Transverse colon (tissue), 4 donors: ENCODE results near the gene ZMYND19. TPM values are rescaled to one million over a fixed set of nuclear protein-coding genes. Genes with fewer than 3 reads are reported as not detected.
"Not testable (repeated sequence)": the region's sequence is repeated elsewhere in the genome, so short reads cannot be mapped to it uniquely, and the experiment has no call there.

Experiments
- DNase-seq: peaks from one replicate; pipeline ENCODE4 v3.0.0-alpha.2; 2019
- H3K27ac ChIP-seq, 4 donors: fragments of 200-600 bp; sonication (generic); 2 replicates each; pipeline ENCODE4 v1.5.1; 2016 to 2018; ENCODE audit warnings: inconsistent platforms in 4 of 4
- H3K27me3 ChIP-seq: fragments of 200-600 bp; sonication (generic); 2 replicates; pipeline ENCODE4 v1.5.1; 2017; ENCODE audit warnings: inconsistent platforms
- H3K36me3 ChIP-seq, 4 donors: fragments of 200-600 bp; sonication (generic); 2 replicates each; pipeline ENCODE4 v1.5.1; 2017 to 2019; ENCODE audit warnings: inconsistent platforms in 4 of 4
- H3K4me1 ChIP-seq, 4 donors: fragments of 200-600 bp; sonication (generic); 2 replicates each; pipeline ENCODE4 v1.5.1; 2017 to 2020; ENCODE audit warnings: inconsistent platforms in 4 of 4
- H3K4me3 ChIP-seq, 4 donors: fragments of 200-600 bp; sonication (generic); 1 replicate in 1 of 4; 2 replicates in 3 of 4; pipeline versions ENCODE4 v1.5.1 to v1.6.1; 2017 to 2019; ENCODE audit warnings: inconsistent platforms in 4 of 4
- H3K9me3 ChIP-seq, 2 donors: fragments of 200-600 bp; sonication (generic); 2 replicates each; pipeline ENCODE4 v1.5.1; 2017 to 2019; ENCODE audit warnings: inconsistent platforms in 2 of 2
- EP300 ChIP-seq: sonication (generic); formaldehyde crosslinking; IDR thresholded peaks from one replicate; pipeline ENCODE4 v1.6.1; 2017; ENCODE audit warnings: antibody characterized with exemption, low read depth
- WGBS, 2 donors: methylation state at CpG; one replicate each; pipeline ENCODE4 v1.1.5; 2018; ENCODE audit warnings: low coverage in 1 of 2; 5-methylcytosine and 5-hydroxymethylcytosine counted together
- in situ Hi-C, 4 donors: fragments of 200-750 bp; cut with MboI; loops; one replicate each; pipeline versions ENCODE4 v1.15.0 to v1.15.1; 2017; ENCODE audit warnings: low sequenced_read_pairs in 3 of 4, low pct_ligation_motif_present in 1 of 4, low pct_unique_long_range_greater_than_20kb in 1 of 4
- intact Hi-C: fragments of 100-400 bp; cut with DNase I; formaldehyde crosslinking; loops from one replicate; pipeline ENCODE4 v1.15.1; 2023; ENCODE audit warnings: low total_unique reads
- small RNA-seq, 4 donors: library from RNA; depleted of rRNA; stranded (forward); fragments of <200 nt; gene quantifications; one replicate each; pipeline ENCODE3, GENCODE V24; 2016
- total RNA-seq, 4 donors: library from RNA; depleted of rRNA; stranded (reverse); fragments of >200 nt; gene quantifications; one replicate each; pipeline ENCODE4 v1.1.0, GENCODE V29; 2016
- TF ChIP-seq, protein P1 (sequence below), 5 experiments: fragments of 200-600 bp in 3 of 5; fragments of 450-650 bp in 2 of 5; sonication (generic) in 3 of 5; IDR thresholded peaks; 1 replicate in 2 of 5; 2 replicates in 3 of 5; pipeline ENCODE4 v1.5.1; 2016 to 2017; ENCODE audit warnings: antibody characterized with exemption in 5 of 5, inconsistent platforms in 3 of 5, mild to moderate bottlenecking in 2 of 5, moderate library complexity in 1 of 5

The ZMYND19 gene
- total RNA-seq, 4 donors from 2014 or later: 6.7 to 11.5 (median 9.8) TPM

DNA sequence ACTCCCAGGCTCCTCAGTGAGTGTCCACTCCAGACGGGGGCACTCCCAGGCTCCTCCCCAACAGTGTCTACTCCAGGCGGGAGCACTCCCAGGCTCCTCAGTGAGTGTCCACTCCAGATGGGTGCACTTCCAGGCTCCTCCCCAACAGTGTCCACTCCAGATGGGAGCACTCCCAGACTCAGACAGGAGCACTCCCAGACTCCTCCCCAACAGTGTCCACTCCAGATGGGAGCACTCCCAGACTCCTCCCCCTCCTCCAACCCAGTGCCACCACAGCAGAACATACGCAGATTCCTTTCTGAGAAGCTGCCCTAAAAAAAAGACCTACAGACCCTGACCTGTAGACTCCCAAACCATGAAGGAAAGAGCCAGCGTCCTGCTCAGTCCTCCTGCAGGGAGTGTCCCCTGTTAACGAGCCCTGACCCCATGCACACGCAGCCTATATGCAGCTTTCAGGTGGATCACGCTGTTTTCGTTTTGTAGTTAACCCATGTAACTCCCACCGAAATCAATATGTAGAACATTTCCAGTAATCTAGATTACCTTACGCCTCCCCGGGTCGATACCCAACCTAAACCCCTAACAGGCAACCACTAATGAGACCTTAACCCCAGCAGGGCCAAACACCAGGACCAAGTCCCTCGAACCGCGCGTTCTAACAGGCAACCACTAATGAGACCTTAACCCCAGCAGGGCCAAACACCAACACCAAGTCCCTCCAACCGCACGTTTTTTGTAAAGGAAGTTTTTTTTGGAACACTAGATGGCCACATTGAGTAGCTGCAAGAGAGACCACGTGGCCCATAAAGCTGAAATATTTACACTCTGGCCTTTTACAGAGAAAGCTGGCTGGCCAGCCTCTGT is 55.8 kb downstream of the ZMYND19 start:
- H3K9me3 ChIP-seq: no peaks in the 10 kb centered on the region
- TF ChIP-seq EP300: no peak
- TF ChIP-seq, protein P1, sequence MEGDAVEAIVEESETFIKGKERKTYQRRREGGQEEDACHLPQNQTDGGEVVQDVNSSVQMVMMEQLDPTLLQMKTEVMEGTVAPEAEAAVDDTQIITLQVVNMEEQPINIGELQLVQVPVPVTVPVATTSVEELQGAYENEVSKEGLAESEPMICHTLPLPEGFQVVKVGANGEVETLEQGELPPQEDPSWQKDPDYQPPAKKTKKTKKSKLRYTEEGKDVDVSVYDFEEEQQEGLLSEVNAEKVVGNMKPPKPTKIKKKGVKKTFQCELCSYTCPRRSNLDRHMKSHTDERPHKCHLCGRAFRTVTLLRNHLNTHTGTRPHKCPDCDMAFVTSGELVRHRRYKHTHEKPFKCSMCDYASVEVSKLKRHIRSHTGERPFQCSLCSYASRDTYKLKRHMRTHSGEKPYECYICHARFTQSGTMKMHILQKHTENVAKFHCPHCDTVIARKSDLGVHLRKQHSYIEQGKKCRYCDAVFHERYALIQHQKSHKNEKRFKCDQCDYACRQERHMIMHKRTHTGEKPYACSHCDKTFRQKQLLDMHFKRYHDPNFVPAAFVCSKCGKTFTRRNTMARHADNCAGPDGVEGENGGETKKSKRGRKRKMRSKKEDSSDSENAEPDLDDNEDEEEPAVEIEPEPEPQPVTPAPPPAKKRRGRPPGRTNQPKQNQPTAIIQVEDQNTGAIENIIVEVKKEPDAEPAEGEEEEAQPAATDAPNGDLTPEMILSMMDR (IDR thresholded peaks at IDR 0.05): peak; percentile 64 to 73 (median 68)
- in situ Hi-C loops: no loop called here
- no peaks in the 10 kb centered on the region for H3K27me3 ChIP-seq
- intact Hi-C loops: no loop called here
- H3K36me3 ChIP-seq: no peaks in the 10 kb centered on the region
- no peak for DNase-seq
- H3K4me3 ChIP-seq: no peak overlapping the region
- H3K4me1 ChIP-seq: peaks cover 3 to 12% (median 7%) of the 10 kb centered on the region in 4 donors
- peak overlapping the region in 1 of 4 donors; percentile 22 for H3K27ac ChIP-seq
- 31 to 40% methylated on average over 7 to 19 of the region's 19 CpGs for WGBS, 2 donors

DNA sequence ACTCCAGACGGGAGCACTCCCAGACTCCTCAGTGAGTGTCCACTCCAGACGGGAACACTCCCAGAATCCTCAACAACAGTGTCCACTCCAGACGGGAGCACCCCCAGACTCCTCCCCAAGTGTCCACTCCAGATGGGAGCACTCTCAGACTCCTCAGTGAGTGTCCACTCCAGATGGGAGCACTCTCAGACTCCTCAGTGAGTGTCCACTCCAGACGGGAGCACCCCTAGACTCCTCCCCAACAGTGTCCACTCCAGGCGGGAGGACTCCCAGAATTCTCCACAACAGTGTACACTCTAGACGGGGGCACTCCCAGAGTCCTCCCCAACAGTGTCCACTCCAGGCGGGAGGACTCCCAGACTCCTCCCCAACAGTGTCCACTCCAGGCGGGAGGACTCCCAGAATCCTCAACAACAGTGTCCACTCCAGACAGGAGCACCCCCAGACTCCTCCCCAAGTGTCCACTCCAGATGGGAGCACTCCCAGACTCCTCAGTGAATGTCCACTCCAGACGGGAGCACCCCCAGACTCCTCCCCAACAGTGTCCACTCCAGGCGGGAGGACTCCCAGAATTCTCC is 57.3 kb downstream of the ZMYND19 start:
- DNase-seq, H3K36me3 ChIP-seq, H3K27ac ChIP-seq, intact Hi-C loops, H3K4me3 ChIP-seq, in situ Hi-C loops, H3K27me3 ChIP-seq, H3K9me3 ChIP-seq: not testable (repeated sequence)
- WGBS, 2 donors: 86% methylated on average over 9 of the region's 10 CpGs; no CpG with 5 or more reads in 1 of the 2 donors
- H3K4me1 ChIP-seq: peaks cover 3 to 12% (median 7%) of the 10 kb centered on the region in 4 donors

Small RNAs within 50 kb of the gene (small RNA-seq; reads per million reads assigned to genes)
- 0 reads per million in 4 donors for gene RF00017

Other genes with a start within 250 kb of the ZMYND19 start
- gene EXD3, start 167.3 kb downstream of the ZMYND19 start, total RNA-seq: 100 to 1,000 TPM in 1 of 4 donors, 10 to 100 TPM in 3; 47.6 to 228 (median 74.2) TPM
- gene NOXA1, start 167.1 kb downstream of the ZMYND19 start, total RNA-seq: 10 to 100 TPM; 19.7 to 53.9 (median 40.8) TPM
- 100 to 1,000 TPM in 1 of 4 donors, 10 to 100 TPM in 3; 20.7 to 109 (median 63.8) TPM for gene ENTPD8, start 149.2 kb downstream of the ZMYND19 start, total RNA-seq
- gene NSMF, start 131.2 kb downstream of the ZMYND19 start, total RNA-seq: 100 to 1,000 TPM in 1 of 4 donors, 10 to 100 TPM in 3; 44.6 to 130 (median 55.2) TPM
- 10 to 100 TPM; 16.0 to 95.4 (median 24.9) TPM for gene PNPLA7, start 40.1 kb downstream of the ZMYND19 start, total RNA-seq
- gene MRPL41, start 38.6 kb downstream of the ZMYND19 start, total RNA-seq: 100 to 1,000 TPM; 109 to 144 (median 119) TPM
- 10 to 100 TPM; 28.8 to 53.5 (median 36.6) TPM for gene DPH7, start 11.6 kb downstream of the ZMYND19 start, total RNA-seq
- gene ARRDC1, start 15.2 kb upstream of the ZMYND19 start, total RNA-seq: 100 to 1,000 TPM; 132 to 560 (median 370) TPM
- 100 to 1,000 TPM in 2 of 4 donors, 10 to 100 TPM in 2; 93.8 to 184 (median 139) TPM for gene EHMT1, start 28.5 kb upstream of the ZMYND19 start, total RNA-seq